Hepatocyte (in vitro differentiated cells): Measurements from ENCODE around the gene RNF145. TPM values are rescaled to one million over a fixed set of nuclear protein-coding genes. Genes with fewer than 3 reads are reported as not detected.

Source experiments
- DNase-seq: peaks from one replicate; pipeline ENCODE4 v3.0.0-alpha.2; 2016; ENCODE audit warnings: low spot score
- H2AFZ ChIP-seq: fragments of 200-600 bp; sonication (generic); 2 replicates; pipeline ENCODE4 v1.6.0; 2016; ENCODE audit warnings: antibody characterized with exemption, mild to moderate bottlenecking
- H3K27ac ChIP-seq: fragments of 200-600 bp; sonication (generic); 2 replicates; pipeline ENCODE4 v1.5.1; 2016; ENCODE audit warnings: mild to moderate bottlenecking
- H3K27me3 ChIP-seq: fragments of 200-600 bp; sonication (generic); 2 replicates; pipeline ENCODE4 v1.6.1; 2016
- H3K36me3 ChIP-seq: fragments of 200-600 bp; sonication (generic); replicated peaks from 2 replicates; pipeline ENCODE4 v1.5.1; 2016; ENCODE audit warnings: low read depth; ENCODE audit not compliant: insufficient read depth
- H3K4me1 ChIP-seq: fragments of 200-600 bp; sonication (generic); 2 replicates; pipeline ENCODE4 v1.5.1; 2016; ENCODE audit warnings: mild to moderate bottlenecking, moderate library complexity; ENCODE audit not compliant: insufficient read depth
- H3K4me2 ChIP-seq: fragments of 200-600 bp; sonication (generic); 2 replicates; pipeline ENCODE4 v1.6.0; 2016
- H3K4me3 ChIP-seq: fragments of 200-600 bp; sonication (generic); 2 replicates; pipeline ENCODE4 v1.5.1; 2016; ENCODE audit warnings: mild to moderate bottlenecking
- H3K79me2 ChIP-seq: fragments of 200-600 bp; sonication (generic); 2 replicates; pipeline ENCODE4 v1.6.0; 2017; ENCODE audit warnings: mild to moderate bottlenecking
- H3K9me2 ChIP-seq: fragments of 200-600 bp; sonication (generic); replicated peaks from 2 replicates; pipeline ENCODE4 v1.6.0; 2017; ENCODE audit warnings: mild to moderate bottlenecking; ENCODE audit not compliant: insufficient read depth
- H3K9me3 ChIP-seq: fragments of 200-600 bp; sonication (generic); 2 replicates; pipeline ENCODE4 v1.5.1; 2016; ENCODE audit warnings: low read depth, mild to moderate bottlenecking
- H4K20me1 ChIP-seq: fragments of 200-600 bp; sonication (generic); 2 replicates; pipeline ENCODE4 v1.6.0; 2016; ENCODE audit warnings: mild to moderate bottlenecking; ENCODE audit not compliant: insufficient read depth, poor library complexity, severe bottlenecking
- CTCF ChIP-seq: fragments of 200-600 bp; sonication (generic); IDR thresholded peaks from 2 replicates; pipeline ENCODE4 v1.5.1; 2016; ENCODE audit warnings: antibody characterized with exemption, mild to moderate bottlenecking; ENCODE audit not compliant: poor library complexity
- EZH2 ChIP-seq: fragments of 200-600 bp; sonication (generic); IDR thresholded peaks from 2 replicates; pipeline ENCODE4 v1.6.1; 2016; ENCODE audit warnings: antibody characterized with exemption, mild to moderate bottlenecking, borderline replicate concordance
- EZH2phosphoT487 ChIP-seq: fragments of 200-600 bp; sonication (generic); IDR thresholded peaks from one replicate; pipeline ENCODE4 v1.6.1; 2018; ENCODE audit warnings: antibody characterized with exemption, mild to moderate bottlenecking, low read depth, moderate library complexity; ENCODE audit not compliant: unreplicated experiment, severe bottlenecking
- WGBS: methylation state at CpG from one replicate; pipeline ENCODE4 v1.1.6; 2016; ENCODE audit warnings: low lambda C conversion rate; ENCODE audit errors: missing lambda C conversion rate; 5-methylcytosine and 5-hydroxymethylcytosine counted together
- polyA plus RNA-seq: library from polyadenylated mRNA; unstranded; fragments of >200 nt; fragmentation: Nextera tagmentation; extraction: Ambion mirVana; gene quantifications from 2 replicates; pipeline ENCODE4 v1.2.1, GENCODE V29; 2016
- total RNA-seq: library from RNA; depleted of rRNA; stranded (reverse); fragments of >200 nt; gene quantifications from 2 replicates; pipeline ENCODE4 v1.2.3, GENCODE V29; 2014

RNF145 gene
- total and polyA plus RNA-seq, 2 experiments from 2014 or later = 13.0 to 37.4 TPM

GRCh38 chr5:159215886-159216285 lies 6.5 kb upstream of the RNF145 start:
- Histone ChIP-seq H3K27ac (no peak overlapping the region), H3K9me2 (no peaks in the 10 kb centered on the region), H3K79me2 (no peaks in the 10 kb centered on the region), H3K27me3 (no peaks in the 10 kb centered on the region), H4K20me1 (no peaks in the 10 kb centered on the region), H2AFZ (no peak overlapping the region), H3K4me1 (peaks cover 9% of the 10 kb centered on the region), H3K36me3 (no peaks in the 10 kb centered on the region), H3K9me3 (no peaks in the 10 kb centered on the region), H3K4me3 (no peak overlapping the region), H3K4me2 (no peak overlapping the region)
- no peak for DNase-seq
- 93% methylated on average over 3 of the region's 3 CpGs for WGBS
- TF ChIP-seq EZH2 (no peak), EZH2phosphoT487 (no peak), CTCF (no peak)

- Histone ChIP-seq H3K36me3 (no peaks in the 10 kb centered on the region), H4K20me1 (no peaks in the 10 kb centered on the region), H2AFZ (no peak overlapping the region), H3K27me3 (no peaks in the 10 kb centered on the region), H3K9me2 (no peaks in the 10 kb centered on the region), H3K9me3 (no peaks in the 10 kb centered on the region), H3K27ac (no peak overlapping the region), H3K79me2 (no peaks in the 10 kb centered on the region), H3K4me2 (no peak overlapping the region), H3K4me1 (peaks cover 15% of the 10 kb centered on the region), H3K4me3 (no peak overlapping the region)
- WGBS = 73% methylated on average over 2 of the region's 2 CpGs
- TF ChIP-seq CTCF (no peak), EZH2phosphoT487 (no peak), EZH2 (no peak)
- DNase-seq = no peak
Measured at GRCh38 chr5:159214486-159215271, 5.3 kb upstream of the RNF145 start.

GRCh38 chr5:159212657-159213462 lies 3.5 kb upstream of the RNF145 start:
- H3K9me3 ChIP-seq = no peaks in the 10 kb centered on the region
- H3K9me2 ChIP-seq = no peaks in the 10 kb centered on the region
- peaks cover 13% of the 10 kb centered on the region for H3K79me2 ChIP-seq
- TF ChIP-seq EZH2 (no peak), EZH2phosphoT487 (no peak), CTCF (no peak)
- H3K4me1 ChIP-seq = peaks cover 11% of the 10 kb centered on the region
- no peak overlapping the region for H3K4me2 ChIP-seq
- WGBS = 92% methylated on average over 7 of the region's 7 CpGs
- no peak for DNase-seq
- no peaks in the 10 kb centered on the region for H3K36me3 ChIP-seq
- H3K27me3 ChIP-seq = no peaks in the 10 kb centered on the region
- no peaks in the 10 kb centered on the region for H4K20me1 ChIP-seq
- H3K4me3 ChIP-seq = no peak overlapping the region
- H3K27ac ChIP-seq = no peak overlapping the region
- H2AFZ ChIP-seq = no peak overlapping the region
